ENCODE results near the gene BLVRB. TPM values are rescaled to one million over a fixed set of nuclear protein-coding genes. Genes with fewer than 3 reads are reported as not detected.

Gene BLVRB
- total and polyA plus RNA-seq, 2 donors from 2014 or later: 89.9 to 248 TPM

DNA sequence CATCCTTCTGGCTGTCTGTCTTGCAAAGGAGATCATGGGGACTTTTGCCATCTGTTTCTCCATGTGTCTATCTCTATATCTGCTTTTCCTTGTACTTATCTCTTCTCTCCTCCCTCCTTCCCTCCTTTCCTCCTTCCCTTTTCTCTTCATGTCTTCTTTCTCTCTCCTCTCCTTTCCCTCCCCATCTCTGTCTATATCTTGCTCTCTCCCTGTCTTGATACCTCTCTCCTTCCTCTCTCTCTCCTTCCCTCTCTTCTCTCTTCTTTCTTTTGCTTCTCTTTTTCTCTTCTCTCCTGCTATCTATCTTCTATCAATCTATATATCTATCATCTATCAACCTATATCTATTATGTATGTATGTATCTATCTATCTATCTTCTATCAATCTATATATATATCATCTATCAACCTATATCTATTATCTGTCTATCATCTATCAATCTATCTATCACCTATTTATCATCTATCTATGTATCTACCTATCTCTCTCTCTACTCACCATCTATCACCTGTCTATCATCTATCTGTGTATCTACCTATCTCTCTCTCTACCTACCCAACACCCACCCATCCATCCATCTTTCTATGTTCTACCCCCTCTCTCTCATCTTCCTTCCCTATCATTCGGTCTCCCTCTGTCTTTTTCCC, 28.8 kb upstream of the BLVRB start:
- intact Hi-C loops (cut with DNase I): no loop called here
- no peak for FAIRE-seq
- no peak for DNase-seq
- no peak overlapping the region for H3K27ac ChIP-seq (ENCODE audit: low read depth in 2 of 2, low read length in 2 of 2)
- peaks cover 0 to 2% (median 0%) of the 10 kb centered on the region in 3 donors for H3K9me3 ChIP-seq (ENCODE audit: control insufficient read depth in 2 of 3, insufficient read depth in 1 of 3, low read length in 3 of 3)
- no peaks in the 10 kb centered on the region for H3K36me3 ChIP-seq (ENCODE audit: control insufficient read depth in 2 of 3, insufficient read depth in 3 of 3, low read length in 3 of 3)
- no peak overlapping the region for H3K9ac ChIP-seq (ENCODE audit: low read length in 3 of 3)
- no peak overlapping the region for H3K4me3 ChIP-seq (ENCODE audit: low read length in 3 of 3)
- no peaks in the 10 kb centered on the region for H3K27me3 ChIP-seq (ENCODE audit: control insufficient read depth, insufficient read depth, low read length)
- TF ChIP-seq, protein P1, sequence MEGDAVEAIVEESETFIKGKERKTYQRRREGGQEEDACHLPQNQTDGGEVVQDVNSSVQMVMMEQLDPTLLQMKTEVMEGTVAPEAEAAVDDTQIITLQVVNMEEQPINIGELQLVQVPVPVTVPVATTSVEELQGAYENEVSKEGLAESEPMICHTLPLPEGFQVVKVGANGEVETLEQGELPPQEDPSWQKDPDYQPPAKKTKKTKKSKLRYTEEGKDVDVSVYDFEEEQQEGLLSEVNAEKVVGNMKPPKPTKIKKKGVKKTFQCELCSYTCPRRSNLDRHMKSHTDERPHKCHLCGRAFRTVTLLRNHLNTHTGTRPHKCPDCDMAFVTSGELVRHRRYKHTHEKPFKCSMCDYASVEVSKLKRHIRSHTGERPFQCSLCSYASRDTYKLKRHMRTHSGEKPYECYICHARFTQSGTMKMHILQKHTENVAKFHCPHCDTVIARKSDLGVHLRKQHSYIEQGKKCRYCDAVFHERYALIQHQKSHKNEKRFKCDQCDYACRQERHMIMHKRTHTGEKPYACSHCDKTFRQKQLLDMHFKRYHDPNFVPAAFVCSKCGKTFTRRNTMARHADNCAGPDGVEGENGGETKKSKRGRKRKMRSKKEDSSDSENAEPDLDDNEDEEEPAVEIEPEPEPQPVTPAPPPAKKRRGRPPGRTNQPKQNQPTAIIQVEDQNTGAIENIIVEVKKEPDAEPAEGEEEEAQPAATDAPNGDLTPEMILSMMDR (IDR thresholded peaks at IDR 0.05; ENCODE audit: borderline replicate concordance, extremely low read depth, insufficient read depth): no peak
- H3K4me1 ChIP-seq (ENCODE audit: control insufficient read depth in 2 of 3, insufficient read depth in 2 of 3, low read depth in 1 of 3, low read length in 3 of 3): no peaks in the 10 kb centered on the region

DNA sequence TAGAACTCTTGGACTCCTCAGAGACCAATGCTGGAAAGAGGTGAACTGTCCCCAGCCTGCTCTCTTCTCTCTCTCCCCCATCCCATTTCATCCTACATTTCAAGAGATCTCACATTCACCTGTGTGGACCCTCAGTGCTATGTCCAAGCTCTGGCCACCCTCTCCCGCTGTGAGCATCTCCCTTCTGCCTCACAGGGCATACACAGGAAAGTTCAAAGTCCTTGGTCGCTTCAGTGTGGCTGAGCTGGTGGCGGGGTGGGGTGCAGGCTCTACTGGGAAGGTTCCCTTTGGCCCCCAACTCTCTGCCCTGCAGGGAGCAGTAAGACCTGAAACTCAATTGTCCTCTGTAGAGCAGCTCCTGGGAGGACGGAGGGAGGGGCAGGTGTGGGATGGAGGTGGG, 28.2 kb upstream of the BLVRB start:
- H3K4me3 ChIP-seq (ENCODE audit: low read length in 3 of 3): no peak overlapping the region
- no peak overlapping the region for H3K9ac ChIP-seq (ENCODE audit: low read length in 3 of 3)
- TF ChIP-seq, protein P1 (IDR thresholded peaks at IDR 0.05; ENCODE audit: borderline replicate concordance, extremely low read depth, insufficient read depth): no peak
- FAIRE-seq (no peak), DNase-seq (peak in 1 of 5 donors; percentile 22)
- H3K27ac ChIP-seq (ENCODE audit: low read depth in 2 of 2, low read length in 2 of 2): no peak overlapping the region
- intact Hi-C loops (cut with DNase I): no loop called here
- H3K9me3 ChIP-seq (ENCODE audit: control insufficient read depth in 2 of 3, insufficient read depth in 1 of 3, low read length in 3 of 3): peaks cover 0 to 2% (median 0%) of the 10 kb centered on the region in 3 donors
- H3K27me3 ChIP-seq (ENCODE audit: control insufficient read depth, insufficient read depth, low read length): no peaks in the 10 kb centered on the region
- no peaks in the 10 kb centered on the region for H3K36me3 ChIP-seq (ENCODE audit: control insufficient read depth in 2 of 3, insufficient read depth in 3 of 3, low read length in 3 of 3)
- H3K4me1 ChIP-seq (ENCODE audit: control insufficient read depth in 2 of 3, insufficient read depth in 2 of 3, low read depth in 1 of 3, low read length in 3 of 3): no peaks in the 10 kb centered on the region

DNA sequence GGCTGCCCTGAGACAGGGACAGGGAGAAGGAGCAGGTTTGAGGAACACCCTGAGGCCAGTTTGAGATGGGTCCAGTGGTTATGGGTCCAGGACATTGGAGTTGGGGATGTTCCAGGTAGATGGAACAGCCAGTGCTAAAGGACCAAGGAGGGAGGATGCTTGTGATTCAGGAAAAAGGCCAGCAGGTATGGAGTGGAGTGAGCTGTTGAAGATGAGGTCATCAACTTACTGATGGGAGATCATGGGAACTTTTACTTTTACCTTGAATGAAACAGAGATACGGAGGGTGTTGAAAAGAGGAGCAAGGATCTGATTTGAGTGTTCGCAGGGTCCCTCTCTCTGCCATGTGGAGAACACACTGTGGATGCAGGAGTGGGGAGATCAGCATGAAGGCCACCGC, 26.7 kb upstream of the BLVRB start:
- TF ChIP-seq, protein P1 (IDR thresholded peaks at IDR 0.05; ENCODE audit: borderline replicate concordance, extremely low read depth, insufficient read depth): no peak
- no peak overlapping the region for H3K9ac ChIP-seq (ENCODE audit: low read length in 3 of 3)
- no peak overlapping the region for H3K27ac ChIP-seq (ENCODE audit: low read depth in 2 of 2, low read length in 2 of 2)
- H3K4me1 ChIP-seq (ENCODE audit: control insufficient read depth in 2 of 3, insufficient read depth in 2 of 3, low read depth in 1 of 3, low read length in 3 of 3): no peaks in the 10 kb centered on the region
- DNase-seq (no peak), FAIRE-seq (no peak)
- no peaks in the 10 kb centered on the region for H3K36me3 ChIP-seq (ENCODE audit: control insufficient read depth in 2 of 3, insufficient read depth in 3 of 3, low read length in 3 of 3)
- H3K4me3 ChIP-seq (ENCODE audit: low read length in 3 of 3): no peak overlapping the region
- peaks cover 0 to 2% (median 0%) of the 10 kb centered on the region in 3 donors for H3K9me3 ChIP-seq (ENCODE audit: control insufficient read depth in 2 of 3, insufficient read depth in 1 of 3, low read length in 3 of 3)
- intact Hi-C loops (cut with DNase I): no loop called here
- H3K27me3 ChIP-seq (ENCODE audit: control insufficient read depth, insufficient read depth, low read length): no peaks in the 10 kb centered on the region

DNA sequence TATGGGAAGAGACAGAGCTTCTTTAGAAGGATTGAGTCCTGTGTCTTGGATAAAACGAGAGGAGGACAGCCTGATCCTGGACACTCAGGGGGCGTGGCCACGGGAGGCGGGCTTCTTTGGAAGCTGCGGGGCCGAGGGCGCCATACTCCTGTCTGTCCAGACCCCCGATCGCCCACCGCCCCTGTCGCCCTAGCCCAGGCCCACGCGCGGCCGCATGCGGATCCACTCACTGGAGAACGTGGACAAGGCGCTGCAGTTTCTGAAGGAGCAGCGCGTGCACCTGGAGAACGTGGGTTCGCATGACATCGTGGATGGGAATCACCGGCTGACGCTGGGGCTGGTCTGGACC, 24.3 kb upstream of the BLVRB start:
- Histone ChIP-seq H3K4me3 (ENCODE audit: low read length in 3 of 3) (no peak overlapping the region), H3K36me3 (ENCODE audit: control insufficient read depth in 2 of 3, insufficient read depth in 3 of 3, low read length in 3 of 3) (no peaks in the 10 kb centered on the region), H3K4me1 (ENCODE audit: control insufficient read depth in 2 of 3, insufficient read depth in 2 of 3, low read depth in 1 of 3, low read length in 3 of 3) (no peaks in the 10 kb centered on the region), H3K27me3 (ENCODE audit: control insufficient read depth, insufficient read depth, low read length) (no peaks in the 10 kb centered on the region), H3K9ac (ENCODE audit: low read length in 3 of 3) (no peak overlapping the region), H3K27ac (ENCODE audit: low read depth in 2 of 2, low read length in 2 of 2) (no peak overlapping the region), H3K9me3 (ENCODE audit: control insufficient read depth in 2 of 3, insufficient read depth in 1 of 3, low read length in 3 of 3) (peaks cover 0 to 2% (median 0%) of the 10 kb centered on the region in 3 donors)
- FAIRE-seq (no peak), DNase-seq (peak in 1 of 5 donors; percentile 67)
- TF ChIP-seq, protein P1 (IDR thresholded peaks at IDR 0.05; ENCODE audit: borderline replicate concordance, extremely low read depth, insufficient read depth): no peak
- intact Hi-C loops (cut with DNase I): no loop called here

Measured in kidney (tissue), 14 donors.